ENCODE measurements around the gene TMEM242. TPM values are rescaled to one million over a fixed set of nuclear protein-coding genes. Genes with fewer than 3 reads are reported as not detected.

The TMEM242 gene
- total and polyA plus RNA-seq, 10 of the 15 experiments (the other 5 are each of a cell fraction or from before 2014, with no cell fraction given), result 2.8 to 9.8 (median 5.5) TPM

DNA sequence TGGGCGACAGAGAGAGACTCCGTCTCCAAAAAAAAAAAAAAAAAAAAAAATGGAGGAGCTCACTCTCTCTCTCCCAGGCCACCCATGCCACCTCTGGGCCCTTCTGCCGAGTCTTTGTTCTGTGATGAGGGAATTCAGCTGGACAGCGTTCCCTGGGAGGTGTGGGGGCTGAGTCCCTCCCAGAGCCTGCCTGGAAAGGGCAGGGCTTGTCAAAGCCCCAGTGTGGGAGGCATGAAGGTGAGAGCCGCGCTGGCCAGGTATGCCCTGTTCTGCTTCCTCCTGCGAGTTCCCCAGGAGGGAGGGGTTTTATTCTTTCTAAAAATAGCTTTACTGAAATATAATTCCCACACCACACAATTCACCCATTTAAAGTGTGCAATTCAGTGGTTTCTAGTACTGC, 69.6 kb downstream of the TMEM242 start:
- no peak overlapping the region for H2AFZ ChIP-seq (ENCODE audit: control insufficient read depth, low read depth, low read length)
- no peaks in the 10 kb centered on the region for H3K79me2 ChIP-seq (ENCODE audit: control insufficient read depth, insufficient read depth, low read length)
- ChIA-PET SMC1A (ENCODE audit: uncharacterized antibody, unreplicated experiment) (no interaction called here), POLR2A (no interaction called here), RAD21 (ENCODE audit: unreplicated experiment) (no interaction called here), CTCF (no interaction called here)
- 64% methylated on average over 6 of the region's 7 CpGs for WGBS (ENCODE audit: insufficient coverage, insufficient replicate concordance, low lambda C conversion rate, missing lambda C conversion rate)
- no peak for ATAC-seq
- peaks cover 1 to 4% of the 10 kb centered on the region in 2 experiments; a peak in 2 of 4 replicates for H3K27me3 ChIP-seq (replicated peaks in 1 of 2; ENCODE audit: control insufficient read depth in 2 of 2, insufficient read depth in 2 of 2, low read length in 1 of 2)
- FAIRE-seq, result no peak
- intact Hi-C loops (cut with micrococcal nuclease; ENCODE audit: unreplicated experiment) (no loop called here), in situ Hi-C loops (cut with MboI) (no loop called here)
- H3K9me3 ChIP-seq (replicated peaks; ENCODE audit: control insufficient read depth, insufficient read depth, low read length), result no peaks in the 10 kb centered on the region; the same call in 2 of the 3 replicates
- H3K9ac ChIP-seq (ENCODE audit: control insufficient read depth, insufficient read depth, low read length), result no peak overlapping the region
- no peak for TF ChIP-seq JUNB (IDR thresholded peaks at IDR 0.05)
- TF ChIP-seq ESRRA (IDR thresholded peaks at IDR 0.05; ENCODE audit: low read length), result no peak
- TF ChIP-seq HCFC1 (IDR thresholded peaks at IDR 0.05; ENCODE audit: low read length), result no peak
- no peak for TF ChIP-seq LARP7 (IDR thresholded peaks at IDR 0.05)
- TF ChIP-seq, protein P1, sequence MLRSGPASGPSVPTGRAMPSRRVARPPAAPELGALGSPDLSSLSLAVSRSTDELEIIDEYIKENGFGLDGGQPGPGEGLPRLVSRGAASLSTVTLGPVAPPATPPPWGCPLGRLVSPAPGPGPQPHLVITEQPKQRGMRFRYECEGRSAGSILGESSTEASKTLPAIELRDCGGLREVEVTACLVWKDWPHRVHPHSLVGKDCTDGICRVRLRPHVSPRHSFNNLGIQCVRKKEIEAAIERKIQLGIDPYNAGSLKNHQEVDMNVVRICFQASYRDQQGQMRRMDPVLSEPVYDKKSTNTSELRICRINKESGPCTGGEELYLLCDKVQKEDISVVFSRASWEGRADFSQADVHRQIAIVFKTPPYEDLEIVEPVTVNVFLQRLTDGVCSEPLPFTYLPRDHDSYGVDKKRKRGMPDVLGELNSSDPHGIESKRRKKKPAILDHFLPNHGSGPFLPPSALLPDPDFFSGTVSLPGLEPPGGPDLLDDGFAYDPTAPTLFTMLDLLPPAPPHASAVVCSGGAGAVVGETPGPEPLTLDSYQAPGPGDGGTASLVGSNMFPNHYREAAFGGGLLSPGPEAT (IDR thresholded peaks at IDR 0.05; ENCODE audit: low read depth), result no peak
- no peak for TF ChIP-seq SP1 (IDR thresholded peaks at IDR 0.05; ENCODE audit: low read depth, low read length)
- TF ChIP-seq CBFB (IDR thresholded peaks at IDR 0.05; ENCODE audit: low read depth), result no peak
- no peak for TF ChIP-seq STAT1 (conservative IDR thresholded peaks at IDR 0.05)
- TF ChIP-seq, protein P2, sequence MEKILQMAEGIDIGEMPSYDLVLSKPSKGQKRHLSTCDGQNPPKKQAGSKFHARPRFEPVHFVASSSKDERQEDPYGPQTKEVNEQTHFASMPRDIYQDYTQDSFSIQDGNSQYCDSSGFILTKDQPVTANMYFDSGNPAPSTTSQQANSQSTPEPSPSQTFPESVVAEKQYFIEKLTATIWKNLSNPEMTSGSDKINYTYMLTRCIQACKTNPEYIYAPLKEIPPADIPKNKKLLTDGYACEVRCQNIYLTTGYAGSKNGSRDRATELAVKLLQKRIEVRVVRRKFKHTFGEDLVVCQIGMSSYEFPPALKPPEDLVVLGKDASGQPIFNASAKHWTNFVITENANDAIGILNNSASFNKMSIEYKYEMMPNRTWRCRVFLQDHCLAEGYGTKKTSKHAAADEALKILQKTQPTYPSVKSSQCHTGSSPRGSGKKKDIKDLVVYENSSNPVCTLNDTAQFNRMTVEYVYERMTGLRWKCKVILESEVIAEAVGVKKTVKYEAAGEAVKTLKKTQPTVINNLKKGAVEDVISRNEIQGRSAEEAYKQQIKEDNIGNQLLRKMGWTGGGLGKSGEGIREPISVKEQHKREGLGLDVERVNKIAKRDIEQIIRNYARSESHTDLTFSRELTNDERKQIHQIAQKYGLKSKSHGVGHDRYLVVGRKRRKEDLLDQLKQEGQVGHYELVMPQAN (conservative IDR thresholded peaks at IDR 0.05), result no peak
- no peak for TF ChIP-seq SREBF2 (IDR thresholded peaks at IDR 0.05; ENCODE audit: low read length)
- TF ChIP-seq TBL1XR1 (IDR thresholded peaks at IDR 0.05; ENCODE audit: low read depth, low read length), result no peak
- TF ChIP-seq SIX5 (IDR thresholded peaks at IDR 0.05; ENCODE audit: low read depth, low read length, severe bottlenecking), result no peak
- TF ChIP-seq SPI1 (IDR thresholded peaks at IDR 0.05; ENCODE audit: borderline replicate concordance, insufficient read depth, low read depth, low read length), result no peak
- no peak for TF ChIP-seq KLF5 (IDR thresholded peaks at IDR 0.05; ENCODE audit: partially characterized antibody)
- TF ChIP-seq JUND (IDR thresholded peaks at IDR 0.05; ENCODE audit: low read depth, low read length), result no peak
- TF ChIP-seq, protein P3, sequence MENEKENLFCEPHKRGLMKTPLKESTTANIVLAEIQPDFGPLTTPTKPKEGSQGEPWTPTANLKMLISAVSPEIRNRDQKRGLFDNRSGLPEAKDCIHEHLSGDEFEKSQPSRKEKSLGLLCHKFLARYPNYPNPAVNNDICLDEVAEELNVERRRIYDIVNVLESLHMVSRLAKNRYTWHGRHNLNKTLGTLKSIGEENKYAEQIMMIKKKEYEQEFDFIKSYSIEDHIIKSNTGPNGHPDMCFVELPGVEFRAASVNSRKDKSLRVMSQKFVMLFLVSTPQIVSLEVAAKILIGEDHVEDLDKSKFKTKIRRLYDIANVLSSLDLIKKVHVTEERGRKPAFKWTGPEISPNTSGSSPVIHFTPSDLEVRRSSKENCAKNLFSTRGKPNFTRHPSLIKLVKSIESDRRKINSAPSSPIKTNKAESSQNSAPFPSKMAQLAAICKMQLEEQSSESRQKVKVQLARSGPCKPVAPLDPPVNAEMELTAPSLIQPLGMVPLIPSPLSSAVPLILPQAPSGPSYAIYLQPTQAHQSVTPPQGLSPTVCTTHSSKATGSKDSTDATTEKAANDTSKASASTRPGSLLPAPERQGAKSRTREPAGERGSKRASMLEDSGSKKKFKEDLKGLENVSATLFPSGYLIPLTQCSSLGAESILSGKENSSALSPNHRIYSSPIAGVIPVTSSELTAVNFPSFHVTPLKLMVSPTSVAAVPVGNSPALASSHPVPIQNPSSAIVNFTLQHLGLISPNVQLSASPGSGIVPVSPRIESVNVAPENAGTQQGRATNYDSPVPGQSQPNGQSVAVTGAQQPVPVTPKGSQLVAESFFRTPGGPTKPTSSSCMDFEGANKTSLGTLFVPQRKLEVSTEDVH (IDR thresholded peaks at IDR 0.05; ENCODE audit: low read depth, partially characterized antibody), result no peak
- no peaks in the 10 kb centered on the region for H4K20me1 ChIP-seq (ENCODE audit: control insufficient read depth, insufficient read depth)
- H3K4me2 ChIP-seq (ENCODE audit: control insufficient read depth, insufficient read depth), result no peak overlapping the region
- no peak for DNase-seq (ENCODE audit: low read depth, low spot score)
- no peak overlapping the region for H3K4me3 ChIP-seq
- no peaks in the 10 kb centered on the region for H3K36me3 ChIP-seq (ENCODE audit: control insufficient read depth in 2 of 2, insufficient read depth in 2 of 2, low read length in 1 of 2)
- no peaks in the 10 kb centered on the region for H3K4me1 ChIP-seq (ENCODE audit: control insufficient read depth, insufficient read depth, low read length)
- no TSS peak for BruUV-seq (replicated peaks)
- no peak overlapping the region for H3K27ac ChIP-seq (ENCODE audit: control insufficient read depth, insufficient read depth)
